Measurements from ENCODE around the gene RFC1.
"Not testable (repeated sequence)": the region's sequence is repeated elsewhere in the genome, so short reads cannot be mapped to it uniquely, and the experiment has no call there.

Gene RFC1, protein sequence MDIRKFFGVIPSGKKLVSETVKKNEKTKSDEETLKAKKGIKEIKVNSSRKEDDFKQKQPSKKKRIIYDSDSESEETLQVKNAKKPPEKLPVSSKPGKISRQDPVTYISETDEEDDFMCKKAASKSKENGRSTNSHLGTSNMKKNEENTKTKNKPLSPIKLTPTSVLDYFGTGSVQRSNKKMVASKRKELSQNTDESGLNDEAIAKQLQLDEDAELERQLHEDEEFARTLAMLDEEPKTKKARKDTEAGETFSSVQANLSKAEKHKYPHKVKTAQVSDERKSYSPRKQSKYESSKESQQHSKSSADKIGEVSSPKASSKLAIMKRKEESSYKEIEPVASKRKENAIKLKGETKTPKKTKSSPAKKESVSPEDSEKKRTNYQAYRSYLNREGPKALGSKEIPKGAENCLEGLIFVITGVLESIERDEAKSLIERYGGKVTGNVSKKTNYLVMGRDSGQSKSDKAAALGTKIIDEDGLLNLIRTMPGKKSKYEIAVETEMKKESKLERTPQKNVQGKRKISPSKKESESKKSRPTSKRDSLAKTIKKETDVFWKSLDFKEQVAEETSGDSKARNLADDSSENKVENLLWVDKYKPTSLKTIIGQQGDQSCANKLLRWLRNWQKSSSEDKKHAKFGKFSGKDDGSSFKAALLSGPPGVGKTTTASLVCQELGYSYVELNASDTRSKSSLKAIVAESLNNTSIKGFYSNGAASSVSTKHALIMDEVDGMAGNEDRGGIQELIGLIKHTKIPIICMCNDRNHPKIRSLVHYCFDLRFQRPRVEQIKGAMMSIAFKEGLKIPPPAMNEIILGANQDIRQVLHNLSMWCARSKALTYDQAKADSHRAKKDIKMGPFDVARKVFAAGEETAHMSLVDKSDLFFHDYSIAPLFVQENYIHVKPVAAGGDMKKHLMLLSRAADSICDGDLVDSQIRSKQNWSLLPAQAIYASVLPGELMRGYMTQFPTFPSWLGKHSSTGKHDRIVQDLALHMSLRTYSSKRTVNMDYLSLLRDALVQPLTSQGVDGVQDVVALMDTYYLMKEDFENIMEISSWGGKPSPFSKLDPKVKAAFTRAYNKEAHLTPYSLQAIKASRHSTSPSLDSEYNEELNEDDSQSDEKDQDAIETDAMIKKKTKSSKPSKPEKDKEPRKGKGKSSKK

DNA sequence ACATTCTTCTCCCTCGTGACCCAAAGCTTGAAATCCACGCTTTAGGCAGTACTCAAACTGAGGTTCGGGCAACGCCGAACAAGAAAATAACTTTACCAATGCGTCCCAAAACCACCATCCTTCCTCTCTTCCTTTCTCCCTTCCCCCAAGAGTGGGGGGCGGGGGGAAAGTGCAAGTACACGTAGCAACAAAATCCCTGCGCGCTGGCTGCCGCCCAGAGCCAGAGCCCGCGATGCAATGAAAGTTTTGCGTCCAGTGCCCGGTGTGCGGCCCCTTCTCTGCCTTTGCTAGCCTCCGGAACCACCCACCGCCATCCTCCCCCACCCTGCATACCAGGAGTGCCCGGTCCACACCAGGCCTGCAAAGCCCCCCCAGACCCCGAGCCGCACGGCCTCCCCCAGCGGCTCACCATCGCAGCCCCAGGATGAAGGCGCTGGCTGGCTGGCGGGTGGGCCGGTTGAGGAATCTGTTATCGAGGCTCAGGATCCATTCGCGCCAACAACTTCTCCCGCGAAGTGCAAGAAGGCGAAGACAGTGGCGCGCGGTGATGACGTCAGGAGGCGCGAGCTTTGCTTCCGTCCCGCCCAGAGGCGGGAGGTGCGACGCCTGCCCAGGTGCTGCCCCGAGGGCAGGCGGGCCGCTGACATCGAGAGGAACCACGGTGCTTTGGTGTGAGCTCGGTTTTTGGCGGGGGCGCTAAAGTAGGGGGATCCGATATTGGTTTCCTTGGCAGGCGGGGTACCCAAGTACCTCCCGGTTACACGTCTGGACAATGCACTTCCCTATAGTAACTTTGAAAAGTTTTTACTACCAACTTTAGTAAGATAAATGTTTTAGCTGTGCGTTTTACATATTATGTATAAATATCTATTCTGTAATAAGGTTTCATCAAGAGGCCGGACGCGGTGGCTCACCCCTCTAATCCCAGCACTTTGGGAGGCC is at the start of gene RFC1:
Gene RFC1, minus strand, starts transcription at position 533 of the 942 bp plus-strand sequence. Its CDS starts 121 bp downstream, at position 412.
- peak; percentile 91 for DNase-seq (ENCODE audit: low spot score)

DNA sequence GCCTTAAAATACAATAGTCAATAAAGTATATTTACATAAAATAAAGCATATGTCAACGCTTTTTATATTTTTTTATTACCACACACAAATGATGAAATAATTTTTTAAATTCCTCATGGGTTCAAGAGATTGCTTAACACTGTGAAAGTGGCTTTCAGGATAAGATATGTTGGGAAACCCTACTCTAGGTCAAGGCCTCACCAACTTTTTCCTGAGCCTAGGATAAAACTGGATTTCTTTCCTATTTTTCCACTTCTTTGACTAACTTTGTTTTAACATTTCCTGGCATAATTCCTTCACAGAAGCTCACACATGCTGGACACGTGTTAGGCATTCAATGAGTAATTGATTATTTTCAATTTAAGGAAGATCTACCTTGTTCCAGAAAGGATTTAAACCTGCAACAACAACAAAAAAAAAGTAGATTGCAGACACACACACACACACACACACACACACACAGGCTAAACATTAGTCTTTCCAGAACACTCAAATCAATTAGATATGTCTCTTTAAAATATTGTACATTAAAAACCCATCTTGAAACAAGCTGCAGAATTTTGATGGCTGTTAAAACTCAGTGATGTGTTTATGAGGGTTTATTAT is 49.6 kb upstream of the RFC1 start:
- no peak for DNase-seq (ENCODE audit: low spot score)

DNA sequence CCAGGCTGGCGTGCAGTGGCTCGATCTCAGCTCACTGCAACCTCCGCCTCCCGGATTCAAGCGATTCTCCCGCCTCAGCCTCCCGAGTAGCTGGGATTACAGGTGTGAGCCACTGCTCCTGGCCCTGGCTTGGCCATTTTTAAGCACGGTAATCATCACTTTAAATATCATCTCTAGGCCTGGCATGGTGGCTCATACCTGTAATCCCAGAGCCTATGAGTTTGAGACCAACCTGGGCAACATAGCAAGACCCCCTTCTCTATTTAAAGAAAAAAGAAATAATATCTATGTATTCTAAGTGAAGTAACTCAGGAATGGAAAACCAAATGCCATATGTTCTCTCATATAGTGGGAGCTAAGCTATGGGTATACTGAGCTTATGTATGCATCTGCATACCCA is 45.4 kb upstream of the RFC1 start:
- DNase-seq (ENCODE audit: low spot score): not testable (repeated sequence)

DNA sequence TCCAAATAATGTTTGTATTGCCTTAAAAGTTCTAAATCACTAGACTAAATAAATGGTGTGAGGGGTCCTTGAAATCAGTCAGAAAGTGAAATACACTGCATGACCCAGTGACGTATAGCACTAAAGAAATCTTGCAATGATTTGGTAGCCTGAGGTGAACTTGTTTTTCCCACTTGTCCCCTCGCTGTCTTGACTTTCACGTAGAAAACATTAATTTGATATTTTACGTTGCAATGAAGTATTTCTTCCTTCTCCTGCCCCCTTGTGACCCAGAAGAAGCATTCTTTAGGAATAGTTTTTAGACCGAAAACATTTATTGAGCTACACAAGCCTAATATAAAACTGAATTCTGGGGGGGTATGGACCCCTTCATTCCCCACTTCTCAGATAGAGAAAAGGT is 44.3 kb upstream of the RFC1 start:
- DNase-seq (ENCODE audit: low spot score): no peak

DNA sequence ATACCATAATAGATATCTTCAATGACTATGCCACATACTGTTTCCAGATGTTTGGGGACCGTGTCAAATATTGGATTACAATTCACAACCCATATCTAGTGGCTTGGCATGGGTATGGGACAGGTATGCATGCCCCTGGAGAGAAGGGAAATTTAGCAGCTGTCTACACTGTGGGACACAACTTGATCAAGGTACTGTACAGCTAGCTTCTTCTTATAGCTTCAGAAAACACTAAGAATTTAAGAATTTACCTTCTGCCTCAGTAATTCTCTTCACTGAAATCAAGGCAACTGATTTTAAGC is 41.4 kb upstream of the RFC1 start:
- no peak for DNase-seq (ENCODE audit: low spot score)

DNA sequence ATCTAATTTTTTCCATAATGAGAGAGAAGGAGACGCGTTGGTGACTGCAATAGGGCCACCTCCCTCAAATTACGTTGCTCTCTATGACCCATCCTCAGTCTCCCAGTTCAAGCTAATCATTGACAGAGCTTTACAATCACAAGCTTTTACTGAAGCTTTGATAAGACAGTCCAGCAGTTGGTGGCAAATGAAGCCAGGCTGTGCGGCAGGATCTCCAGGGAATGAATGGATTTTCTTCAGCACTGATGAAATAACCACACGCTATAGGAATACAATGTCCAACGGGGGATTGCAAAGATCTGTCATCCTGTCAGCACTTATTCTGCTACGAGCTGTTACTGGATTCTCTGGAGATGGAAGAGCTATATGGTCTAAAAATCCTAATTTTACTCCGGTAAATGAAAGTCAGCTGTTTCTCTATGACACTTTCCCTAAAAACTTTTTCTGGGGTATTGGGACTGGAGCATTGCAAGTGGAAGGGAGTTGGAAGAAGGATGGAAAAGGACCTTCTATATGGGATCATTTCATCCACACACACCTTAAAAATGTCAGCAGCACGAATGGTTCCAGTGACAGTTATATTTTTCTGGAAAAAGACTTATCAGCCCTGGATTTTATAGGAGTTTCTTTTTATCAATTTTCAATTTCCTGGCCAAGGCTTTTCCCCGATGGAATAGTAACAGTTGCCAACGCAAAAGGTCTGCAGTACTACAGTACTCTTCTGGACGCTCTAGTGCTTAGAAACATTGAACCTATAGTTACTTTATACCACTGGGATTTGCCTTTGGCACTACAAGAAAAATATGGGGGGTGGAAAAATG is 40.8 kb upstream of the RFC1 start, which contains the start of gene KLB:
Gene KLB, plus strand, starts transcription at position 168 of the 821 bp plus-strand sequence. Its CDS starts 20 bp downstream, at position 188.
- DNase-seq (ENCODE audit: low spot score): no peak

DNA sequence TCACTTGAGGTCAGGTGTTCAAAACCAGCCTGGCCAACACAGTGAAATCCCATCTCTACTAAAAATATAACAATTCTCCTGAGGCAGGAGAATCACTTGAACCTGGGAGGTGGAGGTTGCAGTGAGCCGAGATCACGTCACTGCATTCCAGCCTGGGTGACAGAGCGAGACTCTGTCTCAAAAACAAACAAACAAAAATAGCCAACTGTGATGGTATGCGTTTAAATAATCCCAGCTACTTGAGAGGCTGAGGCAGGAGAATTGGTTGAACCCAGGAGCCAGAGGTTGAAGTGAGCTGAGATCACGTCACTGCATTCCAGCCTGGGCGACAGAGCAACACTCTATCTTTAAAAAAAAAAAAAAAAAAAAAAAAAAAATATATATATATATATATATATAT is 35.5 kb upstream of the RFC1 start:
- DNase-seq (ENCODE audit: low spot score): not testable (repeated sequence)

DNA sequence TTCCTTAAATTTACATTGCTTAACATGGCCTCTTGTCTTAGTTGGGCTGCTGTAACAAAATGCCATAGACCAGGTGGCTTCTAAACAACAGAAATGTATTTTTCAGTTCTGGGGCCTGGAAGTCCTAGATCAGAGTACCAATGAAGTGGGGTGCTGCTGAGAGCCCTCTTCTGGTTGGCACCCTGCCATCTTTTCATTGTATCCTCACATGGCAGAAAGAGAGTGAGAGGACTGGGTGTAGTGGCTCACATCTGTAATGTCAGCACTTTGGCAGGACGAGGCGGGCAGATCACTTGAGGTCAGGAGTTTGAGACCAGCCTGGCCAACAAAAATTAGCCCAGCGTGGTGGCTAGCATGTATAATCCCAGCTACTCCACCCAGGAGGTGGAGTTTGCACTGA is 28.5 kb upstream of the RFC1 start:
- DNase-seq (ENCODE audit: low spot score): no peak

DNA sequence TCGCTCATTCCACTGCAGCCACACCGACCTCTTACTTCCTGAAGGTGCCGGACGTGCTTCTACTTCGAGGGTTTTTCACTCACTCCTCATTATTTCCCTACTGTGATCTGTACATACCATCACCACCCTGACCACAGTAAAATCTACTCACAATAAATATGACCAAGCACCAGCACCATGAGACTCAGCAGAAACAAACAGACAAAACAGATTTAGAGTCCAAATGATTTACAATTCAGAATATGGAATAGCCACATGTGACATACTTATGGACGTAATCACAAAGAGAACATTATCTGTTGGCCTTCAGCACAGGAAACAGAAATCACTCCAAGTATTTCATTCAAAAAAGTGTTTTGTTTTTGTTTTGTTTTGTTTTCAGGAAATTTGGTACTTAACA is 24.4 kb upstream of the RFC1 start:
- DNase-seq (ENCODE audit: low spot score): no peak

DNA sequence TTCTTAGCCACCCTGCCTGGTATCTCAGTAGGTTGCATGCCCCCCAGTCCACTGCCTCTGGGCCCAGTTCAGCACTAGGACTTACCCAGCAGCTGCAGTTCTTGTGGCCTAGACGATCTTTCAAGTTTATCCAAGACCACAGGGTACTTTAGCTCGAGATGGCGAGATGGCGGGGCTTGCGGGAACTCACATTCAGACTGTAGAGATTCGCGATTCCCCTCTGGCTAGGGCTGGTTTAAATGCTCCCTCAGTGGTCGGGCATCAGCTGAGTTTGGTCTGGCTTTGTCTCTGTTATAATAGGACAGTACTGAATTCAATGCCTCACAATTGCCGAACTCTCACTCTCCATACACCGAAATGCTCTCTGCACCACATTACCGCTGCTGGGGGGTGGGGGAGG is 18.4 kb upstream of the RFC1 start:
- DNase-seq (ENCODE audit: low spot score): no peak

DNA sequence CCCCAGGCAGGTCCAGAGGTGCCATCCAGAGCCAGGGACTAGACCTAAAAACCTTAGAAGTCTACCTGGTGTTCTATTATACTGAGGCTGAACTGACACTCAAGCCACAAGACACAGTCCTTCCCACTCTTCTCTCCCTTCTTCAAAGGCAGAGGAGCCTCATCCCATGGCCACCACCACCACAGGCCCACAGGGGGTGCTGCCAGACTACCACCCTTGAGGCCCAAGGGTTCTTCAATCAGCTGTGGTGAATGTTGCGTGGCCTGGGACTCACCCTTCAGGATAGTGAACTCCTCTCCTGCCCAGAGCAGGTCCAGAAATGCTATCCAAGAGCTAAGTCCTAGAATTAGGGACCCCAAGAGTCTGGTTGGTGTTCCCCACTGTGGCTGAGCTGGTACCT is 17.5 kb upstream of the RFC1 start:
- DNase-seq (ENCODE audit: low spot score): no peak

DNA sequence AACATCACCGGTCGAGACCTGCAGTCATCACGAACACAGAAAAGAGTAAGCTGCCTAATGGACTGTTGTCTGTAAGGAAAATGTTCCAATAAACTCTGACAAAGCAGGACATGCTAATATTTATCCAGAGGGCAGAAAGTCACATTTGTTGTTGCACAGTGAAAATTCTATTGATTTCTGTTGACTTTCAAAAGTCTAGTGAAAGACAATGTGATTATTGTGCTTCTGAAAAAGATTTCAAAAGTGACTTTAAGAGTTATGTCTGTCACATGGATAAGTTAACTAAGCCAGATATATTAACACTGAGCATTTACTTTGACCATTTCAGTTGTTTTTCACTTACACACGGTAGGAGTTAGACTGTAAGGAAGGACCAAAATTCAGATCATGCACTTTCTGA is 9.3 kb upstream of the RFC1 start:
- DNase-seq (ENCODE audit: low spot score): no peak

DNA sequence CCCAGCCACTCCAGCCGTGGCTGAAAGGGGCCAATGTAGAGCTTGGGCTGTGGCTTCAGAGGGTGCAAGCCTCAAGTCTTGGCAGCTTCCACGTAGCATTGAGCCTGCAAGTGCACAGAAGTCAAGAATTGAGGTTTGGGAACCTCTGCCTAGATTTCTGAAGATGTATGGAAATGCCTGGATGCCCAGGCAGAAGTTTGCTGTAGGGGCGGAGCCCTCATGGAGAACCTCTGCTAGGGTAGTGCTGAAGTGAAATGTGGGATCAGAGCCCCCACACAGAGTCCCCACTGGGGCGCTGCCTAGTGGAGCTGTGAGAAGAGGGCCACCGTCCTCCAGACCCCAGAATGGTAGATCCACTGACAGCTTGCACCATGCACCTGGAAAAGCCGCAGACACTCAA is 5.0 kb upstream of the RFC1 start:
- DNase-seq (ENCODE audit: low spot score): not testable (repeated sequence)

DNA sequence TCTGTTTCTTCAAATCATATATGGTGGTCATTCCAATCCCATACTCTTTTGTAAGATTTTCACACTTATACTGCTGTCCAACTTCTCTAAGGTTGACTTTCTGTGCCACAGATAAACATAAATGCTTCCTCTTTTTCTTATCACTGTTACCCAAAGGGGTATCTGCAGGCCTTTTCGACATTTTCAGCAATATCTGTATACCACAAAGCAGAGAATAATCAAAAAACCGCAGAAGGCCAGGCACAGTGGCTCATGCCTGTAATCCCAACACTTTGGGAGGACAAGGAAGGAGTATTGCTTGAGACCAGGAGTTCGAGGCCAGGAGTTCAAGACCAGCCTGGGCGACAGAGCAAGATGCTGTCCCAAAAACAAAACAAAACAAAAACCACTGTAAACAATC is 3.1 kb upstream of the RFC1 start:
- DNase-seq (ENCODE audit: low spot score): no peak

DNA sequence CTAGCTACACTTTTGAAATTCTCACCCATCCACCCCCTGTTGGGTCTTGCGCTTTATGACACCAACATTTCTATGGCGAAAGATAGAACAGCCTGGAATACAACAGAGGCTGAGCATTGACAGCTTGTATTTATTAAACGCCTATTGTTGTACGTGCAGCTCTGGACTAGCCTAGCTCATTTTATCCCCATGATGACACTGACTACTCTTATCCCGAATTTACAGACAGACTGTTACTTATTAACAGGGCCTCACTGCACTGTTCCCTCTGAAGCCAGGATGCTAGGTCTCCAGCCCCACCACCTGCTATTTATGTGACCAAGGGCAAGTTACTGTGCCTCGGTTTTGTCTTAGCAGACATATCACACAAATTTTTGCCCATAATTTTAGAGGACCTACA is 1.0 kb upstream of the RFC1 start:
- no peak for DNase-seq (ENCODE audit: low spot score)

DNA sequence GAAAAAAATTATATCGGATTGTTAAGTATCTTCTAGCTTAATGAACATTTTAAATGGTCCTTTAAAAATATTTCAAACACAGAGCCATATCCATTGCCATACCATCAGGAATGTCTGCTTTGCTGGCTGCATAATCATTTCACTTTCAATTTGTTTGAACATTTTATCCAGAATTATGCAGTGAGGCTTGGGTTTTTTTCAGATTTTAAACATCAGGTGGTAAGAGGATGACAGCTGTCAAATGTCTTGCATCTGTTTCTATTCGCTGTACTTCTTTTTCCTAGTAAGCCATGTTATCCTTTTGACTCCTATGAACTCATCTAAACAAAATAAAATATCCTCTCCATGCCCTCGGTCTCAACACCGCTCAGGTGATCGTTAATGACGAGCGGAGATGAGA is 802 bp downstream of the RFC1 start:
- no peak for DNase-seq (ENCODE audit: low spot score)

DNA sequence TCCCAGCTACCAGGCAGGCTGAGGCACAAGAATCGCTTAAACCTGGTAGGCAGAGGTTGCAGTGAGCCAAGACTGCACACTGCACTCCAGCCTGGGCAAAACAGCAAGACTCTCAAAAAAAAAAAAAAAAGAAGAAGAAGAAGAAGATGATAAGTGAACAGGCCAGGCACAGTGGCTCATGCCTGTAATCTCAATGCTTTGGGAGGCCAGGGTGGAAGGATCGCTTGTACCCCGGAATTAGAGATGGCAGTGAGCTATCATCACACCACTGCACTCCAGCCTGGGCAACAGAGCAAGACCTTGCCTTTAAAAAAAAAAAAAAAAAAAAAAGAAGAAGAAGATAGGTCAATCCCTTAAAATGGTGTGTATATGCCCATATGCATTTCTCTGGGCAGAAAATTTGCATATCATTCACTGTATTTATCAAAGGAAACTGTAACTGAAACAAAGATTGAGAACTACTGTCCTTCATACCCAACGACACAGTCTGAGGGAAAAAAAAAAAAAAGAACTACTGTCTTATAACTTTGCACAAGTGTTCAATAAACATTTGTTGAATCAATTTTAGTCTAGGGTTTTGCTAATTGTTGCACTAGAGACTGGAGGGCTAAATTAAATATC is 2.3 kb downstream of the RFC1 start:
- no peak for DNase-seq (ENCODE audit: low spot score)

DNA sequence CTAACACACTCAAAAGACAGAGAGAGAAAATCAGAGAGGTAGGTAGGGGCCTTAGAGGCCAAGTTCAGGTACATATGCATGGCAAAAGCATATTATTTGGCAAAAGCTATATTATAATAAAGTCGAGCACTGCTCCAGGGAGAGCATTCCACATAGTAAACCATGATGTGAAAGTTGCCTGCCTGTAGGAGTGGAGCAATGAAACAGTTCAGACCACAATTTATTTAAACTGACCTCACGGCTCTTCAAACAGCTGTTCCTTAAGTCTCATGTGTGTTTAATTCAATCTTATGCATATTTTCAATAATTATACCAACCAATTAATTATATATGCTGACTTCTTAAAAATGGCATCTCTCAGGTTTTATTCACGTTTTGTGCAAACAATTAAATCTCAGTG is 3.3 kb downstream of the RFC1 start:
- no peak for DNase-seq (ENCODE audit: low spot score)

DNA sequence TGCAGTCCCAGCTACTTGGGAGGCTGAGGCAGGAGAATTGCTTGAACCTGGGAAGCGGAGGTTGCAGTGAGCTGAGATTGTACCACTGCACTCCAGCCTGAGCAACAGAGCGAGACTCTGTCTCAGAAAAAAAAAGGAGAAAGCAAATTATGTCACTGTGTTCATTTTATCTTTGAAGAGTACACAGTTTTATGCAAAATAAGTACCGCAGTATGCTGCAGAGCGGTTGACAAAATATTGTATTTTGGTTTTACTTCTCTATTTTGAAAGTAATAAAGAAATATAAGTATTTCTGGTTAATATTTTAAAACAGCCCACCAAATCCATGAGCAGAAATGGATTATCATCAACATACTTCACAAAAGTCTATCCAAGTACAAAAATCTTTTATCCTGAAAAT is 5.6 kb downstream of the RFC1 start:
- DNase-seq (ENCODE audit: low spot score): not testable (repeated sequence)

DNA sequence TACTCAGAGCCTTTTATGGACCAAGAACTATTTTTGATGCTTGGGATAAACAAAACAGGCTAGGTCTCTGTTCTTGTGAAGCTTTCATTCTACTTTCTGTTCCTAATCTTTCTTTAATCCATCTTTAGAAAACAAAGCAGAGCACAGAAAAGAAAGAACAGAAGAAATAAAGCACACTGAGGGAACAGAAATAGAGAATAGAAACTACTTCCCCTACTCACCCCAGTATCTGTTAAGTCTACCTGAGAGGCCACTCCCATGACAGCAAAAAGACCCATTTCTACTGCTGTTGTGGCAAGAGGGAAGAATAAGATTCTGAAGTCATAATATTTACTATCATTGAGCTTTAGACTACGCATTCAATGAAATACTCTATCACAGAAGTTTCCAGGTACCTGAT is 9.2 kb downstream of the RFC1 start:
- DNase-seq (ENCODE audit: low spot score): no peak

Data from CD4-positive, alpha-beta T cell treated with Interleukin-2 at 100 ng/mL for 4 hours (primary cell).